ENCODE data around the gene BNC2. TPM values are rescaled to one million over a fixed set of nuclear protein-coding genes. Genes with fewer than 3 reads are reported as not detected.

The BNC2 gene
- total RNA-seq, 2 experiments from 2014 or later: not detected

- no peak overlapping the region for H3K27ac ChIP-seq (ENCODE audit: low read depth in 1 of 2, low read length in 2 of 2)
- Mint-ChIP-seq H3K4me1 (ENCODE audit: low read depth) (no peaks in the 10 kb centered on the region), H3K36me3 (ENCODE audit: low read depth) (no peaks in the 10 kb centered on the region), H3K27ac (no peak overlapping the region), H3K9me3 (no peaks in the 10 kb centered on the region), H3K4me3 (no peak overlapping the region), H3K27me3 (no peaks in the 10 kb centered on the region)
- CTCF ChIA-PET: no interaction called here
- intact Hi-C loops (cut with DNase I, micrococcal nuclease): no loop called here
- no peaks in the 10 kb centered on the region for H3K27me3 ChIP-seq (ENCODE audit: control insufficient read depth in 1 of 2, insufficient read depth in 2 of 2, low read length in 2 of 2)
- H3K4me1 ChIP-seq (ENCODE audit: insufficient read depth, low read length): no peaks in the 10 kb centered on the region
- no peaks in the 10 kb centered on the region for H3K36me3 ChIP-seq (ENCODE audit: insufficient read depth, low read length)
- H3K9me3 ChIP-seq (ENCODE audit: control insufficient read depth in 1 of 2, insufficient read depth in 1 of 2, low read length in 2 of 2): peaks cover 0 to 5% of the 10 kb centered on the region in 2 experiments
- H3K4me3 ChIP-seq (ENCODE audit: low read length): no peak overlapping the region
- no peak for ATAC-seq (ENCODE audit: poor library complexity)
- DNase-seq: no peak
- TF ChIP-seq, protein P1, sequence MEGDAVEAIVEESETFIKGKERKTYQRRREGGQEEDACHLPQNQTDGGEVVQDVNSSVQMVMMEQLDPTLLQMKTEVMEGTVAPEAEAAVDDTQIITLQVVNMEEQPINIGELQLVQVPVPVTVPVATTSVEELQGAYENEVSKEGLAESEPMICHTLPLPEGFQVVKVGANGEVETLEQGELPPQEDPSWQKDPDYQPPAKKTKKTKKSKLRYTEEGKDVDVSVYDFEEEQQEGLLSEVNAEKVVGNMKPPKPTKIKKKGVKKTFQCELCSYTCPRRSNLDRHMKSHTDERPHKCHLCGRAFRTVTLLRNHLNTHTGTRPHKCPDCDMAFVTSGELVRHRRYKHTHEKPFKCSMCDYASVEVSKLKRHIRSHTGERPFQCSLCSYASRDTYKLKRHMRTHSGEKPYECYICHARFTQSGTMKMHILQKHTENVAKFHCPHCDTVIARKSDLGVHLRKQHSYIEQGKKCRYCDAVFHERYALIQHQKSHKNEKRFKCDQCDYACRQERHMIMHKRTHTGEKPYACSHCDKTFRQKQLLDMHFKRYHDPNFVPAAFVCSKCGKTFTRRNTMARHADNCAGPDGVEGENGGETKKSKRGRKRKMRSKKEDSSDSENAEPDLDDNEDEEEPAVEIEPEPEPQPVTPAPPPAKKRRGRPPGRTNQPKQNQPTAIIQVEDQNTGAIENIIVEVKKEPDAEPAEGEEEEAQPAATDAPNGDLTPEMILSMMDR (IDR thresholded peaks at IDR 0.05): no peak
- POLR2A ChIA-PET: no interaction called here
These were observed 250.5 kb downstream of the BNC2 start for GRCh38 chr9:16619914-16620520.

- Mint-ChIP-seq H3K27me3 (no peaks in the 10 kb centered on the region), H3K27ac (no peak overlapping the region), H3K4me1 (ENCODE audit: low read depth) (no peaks in the 10 kb centered on the region), H3K4me3 (no peak overlapping the region), H3K9me3 (no peaks in the 10 kb centered on the region), H3K36me3 (ENCODE audit: low read depth) (no peaks in the 10 kb centered on the region)
- Histone ChIP-seq H3K9me3 (ENCODE audit: control insufficient read depth in 1 of 2, insufficient read depth in 1 of 2, low read length in 2 of 2) (peaks cover 0 to 5% of the 10 kb centered on the region in 2 experiments), H3K27ac (ENCODE audit: low read depth in 1 of 2, low read length in 2 of 2) (no peak overlapping the region), H3K27me3 (ENCODE audit: control insufficient read depth in 1 of 2, insufficient read depth in 2 of 2, low read length in 2 of 2) (no peaks in the 10 kb centered on the region), H3K36me3 (ENCODE audit: insufficient read depth, low read length) (no peaks in the 10 kb centered on the region), H3K4me1 (ENCODE audit: insufficient read depth, low read length) (no peaks in the 10 kb centered on the region), H3K4me3 (ENCODE audit: low read length) (no peak overlapping the region)
- DNase-seq (no peak), ATAC-seq (ENCODE audit: poor library complexity) (no peak)
- TF ChIP-seq, protein P1 (IDR thresholded peaks at IDR 0.05): no peak
- intact Hi-C loops (cut with DNase I, micrococcal nuclease): no loop called here
- POLR2A ChIA-PET: no interaction called here
- CTCF ChIA-PET: no interaction called here
These were observed 251.1 kb downstream of the BNC2 start for GRCh38 chr9:16619402-16619801.

DNA sequence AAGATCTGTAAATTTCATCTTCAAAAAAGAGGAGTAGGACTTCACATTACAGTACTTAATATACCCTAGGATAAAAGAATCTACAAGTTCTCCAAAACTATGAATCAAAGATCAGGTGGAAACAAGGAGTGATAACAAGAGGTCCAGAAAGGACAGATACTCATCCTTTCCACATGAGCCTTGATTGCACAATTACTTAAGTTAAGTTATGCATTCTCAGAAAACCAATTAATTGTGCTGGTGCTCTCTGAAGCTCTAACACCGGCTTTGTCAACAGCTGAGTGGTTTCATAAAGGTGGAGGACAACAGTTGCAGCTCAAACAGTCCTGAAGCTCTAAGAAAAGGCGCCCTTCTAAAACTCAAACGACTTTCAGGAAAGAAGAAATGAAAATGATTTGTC lies 251.9 kb downstream of the BNC2 start:
- intact Hi-C loops (cut with DNase I, micrococcal nuclease): no loop called here

More for the DNA sequence above, 251.9 kb downstream of the BNC2 start:
- Histone ChIP-seq H3K4me3 (ENCODE audit: low read length) (no peak overlapping the region), H3K27me3 (ENCODE audit: control insufficient read depth in 1 of 2, insufficient read depth in 2 of 2, low read length in 2 of 2) (no peaks in the 10 kb centered on the region), H3K4me1 (ENCODE audit: insufficient read depth, low read length) (no peaks in the 10 kb centered on the region), H3K27ac (ENCODE audit: low read depth in 1 of 2, low read length in 2 of 2) (no peak overlapping the region), H3K36me3 (ENCODE audit: insufficient read depth, low read length) (no peaks in the 10 kb centered on the region), H3K9me3 (ENCODE audit: control insufficient read depth in 1 of 2, insufficient read depth in 1 of 2, low read length in 2 of 2) (peaks cover 0 to 5% of the 10 kb centered on the region in 2 experiments)
- ChIA-PET CTCF (no interaction called here), POLR2A (no interaction called here)
- no peak for ATAC-seq (ENCODE audit: poor library complexity)
- TF ChIP-seq, protein P1 (IDR thresholded peaks at IDR 0.05): no peak
- Mint-ChIP-seq H3K4me1 (ENCODE audit: low read depth) (no peaks in the 10 kb centered on the region), H3K27ac (no peak overlapping the region), H3K4me3 (no peak overlapping the region), H3K9me3 (no peaks in the 10 kb centered on the region), H3K36me3 (ENCODE audit: low read depth) (no peaks in the 10 kb centered on the region), H3K27me3 (no peaks in the 10 kb centered on the region)
- no peak for DNase-seq
